HCT116 (cell line): Measurements from ENCODE around the gene MOB3B. TPM values are rescaled to one million over a fixed set of nuclear protein-coding genes. Genes with fewer than 3 reads are reported as not detected.
"Not testable (repeated sequence)": the region's sequence is repeated elsewhere in the genome, so short reads cannot be mapped to it uniquely, and the experiment has no call there.

Experiments used
- ATAC-seq: fragments of 200-7000 bp; cut with Tn5 transposase; 2 replicates; pipeline ENCODE4 v1.9.1; 2020; ENCODE audit warnings: mild to moderate bottlenecking, moderate library complexity
- BruUV-seq: library from RNA; stranded (reverse); fragments of 400-500 nt; replicated peaks from 2 replicates; lab custom pipeline; 2021; lab: Mats Ljungman, UMichigan
- CTCF ChIA-PET: fragments of 300-600 bp; sonication (Branson Sonifier 250); formaldehyde crosslinking; loops from one replicate; lab custom pipeline; 2021; ENCODE audit warnings: antibody characterized with exemption; lab: Charles Lee
- POLR2A ChIA-PET: fragments of 300-600, 350-600 bp; sonication (Branson Sonifier 250); formaldehyde crosslinking; loops from one replicate; lab custom pipeline; 2021; ENCODE audit warnings: antibody characterized with exemption; lab: Charles Lee
- RAD21 ChIA-PET, 2 experiments: fragments of 300-600 bp; sonication (Branson Sonifier 250); formaldehyde crosslinking; loops; one replicate each; lab custom pipeline; 2023; ENCODE audit warnings: low total read pairs in 2 of 2; ENCODE audit not compliant: uncharacterized antibody in 2 of 2, unreplicated experiment in 2 of 2, low non-redundant PET in 1 of 2; lab: Charles Lee
- DNase-seq: peaks from one replicate; pipeline ENCODE4 v3.0.0-alpha.2; 2010; ENCODE audit warnings: low read depth, low spot score
- H2AFZ ChIP-seq: fragments of 200-600 bp; shearing (Covaris generic), sonication (generic); 2 replicates; pipeline ENCODE4 v1.6.1; 2017; ENCODE audit warnings: low read depth, mixed run types, mixed read lengths, antibody characterized with exemption, low read length; ENCODE audit not compliant: poor library complexity, severe bottlenecking
- H3K27ac ChIP-seq: 2 replicates; pipeline ENCODE4 v1.5.1; 2012; ENCODE audit warnings: low read depth, low read length
- H3K27me3 ChIP-seq: fragments of 200-600 bp; sonication (generic); 2 replicates; pipeline ENCODE4 v1.6.1; 2016; ENCODE audit warnings: mixed run types, low read length, mixed read lengths; ENCODE audit not compliant: insufficient read depth
- H3K36me3 ChIP-seq, 2 experiments: fragments of 200-500 bp in 1 of 2; fragments of 200-600 bp in 1 of 2; sonication (Bioruptor generic) in 1 of 2; sonication (generic) in 1 of 2; 2 replicates each; pipeline versions ENCODE4 v1.5.1 to v1.6.1; 2014 to 2016; ENCODE audit warnings: low read length in 2 of 2, inconsistent platforms in 1 of 2, mixed read lengths in 1 of 2, mixed run types in 1 of 2; ENCODE audit not compliant: insufficient read depth in 2 of 2, control insufficient read depth in 1 of 2
- H3K4me1 ChIP-seq, 2 experiments: fragments of 200-600 bp in 1 of 2; sonication (generic) in 1 of 2; 2 replicates each; pipeline versions ENCODE4 v1.5.1 to v1.6.1; 2012 to 2017; ENCODE audit warnings: low read length in 2 of 2, inconsistent platforms in 1 of 2, mild to moderate bottlenecking in 1 of 2, mixed read lengths in 1 of 2, mixed run types in 1 of 2, moderate library complexity in 1 of 2; ENCODE audit not compliant: insufficient read depth in 2 of 2, control insufficient read depth in 1 of 2
- H3K4me2 ChIP-seq: fragments of 200-600 bp; sonication (generic); 2 replicates; pipeline ENCODE4 v1.6.1; 2017; ENCODE audit warnings: mixed run types, low read length, mixed read lengths
- H3K4me3 ChIP-seq, 2 experiments: fragments of 200-600 bp in 1 of 2; sonication (generic) in 1 of 2; replicated peaks in 1 of 2; 2 replicates each; pipeline ENCODE4 v1.5.1; 2011 to 2016; ENCODE audit warnings: low read length in 2 of 2, control low read depth in 1 of 2, low read depth in 1 of 2, mild to moderate bottlenecking in 1 of 2, mixed read lengths in 1 of 2, mixed run types in 1 of 2
- H3K79me2 ChIP-seq: fragments of 200-600 bp; sonication (generic); 2 replicates; pipeline ENCODE4 v1.6.1; 2017; ENCODE audit warnings: mild to moderate bottlenecking, mixed run types, low read length, moderate library complexity, mixed read lengths; ENCODE audit not compliant: insufficient read depth
- H3K9ac ChIP-seq: fragments of 200-600 bp; sonication (generic); 2 replicates; pipeline ENCODE4 v1.6.1; 2016; ENCODE audit warnings: low read length, mixed read lengths
- H3K9me2 ChIP-seq: fragments of 200-600 bp; sonication (generic), shearing (Covaris generic); 2 replicates; pipeline ENCODE4 v1.6.1; 2017; ENCODE audit warnings: mixed run types, mild to moderate bottlenecking, moderate library complexity; ENCODE audit not compliant: insufficient read depth
- H3K9me3 ChIP-seq, 2 experiments: fragments of 200-500 bp in 1 of 2; fragments of 200-600 bp in 1 of 2; sonication (Bioruptor generic) in 1 of 2; sonication (generic) in 1 of 2; 2 replicates each; pipeline ENCODE4 v1.6.1; 2014 to 2017; ENCODE audit warnings: low read length in 2 of 2, mixed read lengths in 2 of 2, inconsistent platforms in 1 of 2, low read depth in 1 of 2, mild to moderate bottlenecking in 1 of 2, mixed run types in 1 of 2, moderate library complexity in 1 of 2; ENCODE audit not compliant: control insufficient read depth in 1 of 2, insufficient read depth in 1 of 2
- H4K20me1 ChIP-seq: fragments of 200-600 bp; sonication (generic), shearing (Covaris generic); 2 replicates; pipeline ENCODE4 v1.6.1; 2017; ENCODE audit warnings: mixed run types, mild to moderate bottlenecking, moderate library complexity; ENCODE audit not compliant: insufficient read depth
- RAD21 ChIP-seq: IDR thresholded peaks from 2 replicates; pipeline ENCODE4 v1.6.1; 2012; ENCODE audit warnings: low read depth, mild to moderate bottlenecking
- TCF7L2 ChIP-seq: IDR thresholded peaks from 2 replicates; pipeline ENCODE4 v1.7.0; 2011; ENCODE audit warnings: borderline replicate concordance, inconsistent platforms; ENCODE audit not compliant: insufficient read depth, insufficient read length; ENCODE audit errors: extremely low read depth
- intact Hi-C: fragments of 100-400 bp; cut with micrococcal nuclease; formaldehyde crosslinking; loops from 2 replicates; pipeline ENCODE4 v1.10.0; 2022
- total RNA-seq: library from RNA; stranded (reverse); gene quantifications from one replicate; pipeline ENCODE4 v1.2.1, GENCODE V29; 2021; ENCODE audit not compliant: unreplicated experiment

Gene MOB3B
- total RNA-seq, 1 experiment from 2014 or later, result 1.2 TPM

DNA sequence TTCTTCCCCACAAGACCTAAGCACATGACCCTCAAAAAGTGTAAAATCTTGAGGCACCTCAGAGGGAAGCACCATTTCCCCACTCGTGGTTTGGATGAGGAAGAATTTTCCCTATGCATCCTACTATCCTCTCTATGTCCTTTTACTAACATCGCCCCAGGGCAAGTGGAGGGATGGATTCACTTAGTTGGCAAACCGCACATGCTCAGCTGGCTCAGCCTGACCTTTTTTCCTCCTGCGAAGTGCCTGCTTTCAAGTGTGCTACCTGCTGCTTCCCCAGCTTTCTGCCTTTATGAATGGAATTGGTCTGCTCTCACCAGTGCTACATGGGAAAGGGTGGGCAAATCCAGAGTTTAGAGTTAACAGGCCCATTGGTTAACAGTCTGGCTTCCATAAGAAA, 62.1 kb downstream of the MOB3B start:
- Histone ChIP-seq H3K9ac (no peak overlapping the region), H2AFZ (no peak overlapping the region), H3K79me2 (no peaks in the 10 kb centered on the region), H3K4me1 (no peaks in the 10 kb centered on the region), H3K27ac (no peak overlapping the region), H3K27me3 (no peaks in the 10 kb centered on the region), H3K36me3 (no peaks in the 10 kb centered on the region), H3K4me2 (no peak overlapping the region), H3K4me3 (no peak overlapping the region)
- RAD21 ChIA-PET, result no interaction called here
- no TSS peak for BruUV-seq
- intact Hi-C loops, result no loop called here
- no peak for TF ChIP-seq RAD21
- no peak for TF ChIP-seq TCF7L2
- TF ChIP-seq, all 23 proteins: peak for 0
- Histone ChIP-seq H3K9me2 (no peaks in the 10 kb centered on the region), H4K20me1 (no peaks in the 10 kb centered on the region), H3K9me3 (no peaks in the 10 kb centered on the region)
- ATAC-seq (no peak), DNase-seq (no peak)
- POLR2A ChIA-PET, result no interaction called here
- CTCF ChIA-PET, result no interaction called here

DNA sequence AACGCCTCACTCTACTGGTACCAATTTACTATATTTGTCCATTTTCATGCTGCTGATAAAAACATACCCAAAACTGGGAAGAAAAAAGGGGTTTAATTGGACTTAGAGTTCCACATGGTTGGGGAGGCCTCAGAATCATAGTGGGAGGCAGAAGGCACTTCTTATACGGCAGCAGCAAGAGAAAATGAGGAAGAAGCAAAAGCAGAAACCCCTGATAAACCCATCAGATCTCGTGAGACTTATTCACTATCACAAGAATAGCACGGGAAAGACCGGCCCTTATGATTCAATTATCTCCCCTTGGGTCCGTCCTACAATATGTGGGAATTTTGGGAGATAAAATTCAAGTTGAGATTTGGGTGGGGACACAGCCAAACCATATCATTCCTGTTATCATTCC, 63.1 kb downstream of the MOB3B start:
- H3K9me2 ChIP-seq, CTCF ChIA-PET, H3K9ac ChIP-seq, H4K20me1 ChIP-seq, H2AFZ ChIP-seq, intact Hi-C loops, BruUV-seq, H3K27me3 ChIP-seq, H3K27ac ChIP-seq, RAD21 ChIA-PET, H3K4me1 ChIP-seq, POLR2A ChIA-PET, H3K36me3 ChIP-seq, H3K4me2 ChIP-seq, ATAC-seq, DNase-seq, H3K4me3 ChIP-seq, H3K9me3 ChIP-seq, H3K79me2 ChIP-seq: not testable (repeated sequence)

DNA sequence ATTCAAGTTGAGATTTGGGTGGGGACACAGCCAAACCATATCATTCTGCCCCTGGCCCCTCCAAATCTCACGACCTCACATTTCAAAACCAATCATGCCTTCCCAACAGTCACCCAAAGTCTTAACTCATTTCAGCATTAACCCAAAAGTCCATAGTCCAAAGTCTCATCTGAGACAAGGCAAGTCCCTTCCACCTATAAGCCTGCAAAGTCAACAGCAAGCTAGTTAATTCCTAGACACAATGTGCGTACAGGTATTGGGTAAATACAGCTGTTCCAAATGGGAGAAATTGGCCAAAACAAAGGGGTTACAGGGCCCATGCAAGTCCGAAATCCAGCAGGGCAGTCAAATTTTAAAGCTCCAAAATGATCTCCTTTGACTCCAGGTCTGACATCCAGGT, 64.7 kb downstream of the MOB3B start:
- intact Hi-C loops, DNase-seq, H3K9me3 ChIP-seq, H3K4me2 ChIP-seq, H4K20me1 ChIP-seq, H3K27me3 ChIP-seq, H3K4me3 ChIP-seq, H2AFZ ChIP-seq, H3K9me2 ChIP-seq, POLR2A ChIA-PET, BruUV-seq, H3K79me2 ChIP-seq, ATAC-seq, H3K27ac ChIP-seq, H3K9ac ChIP-seq, CTCF ChIA-PET, H3K36me3 ChIP-seq, H3K4me1 ChIP-seq, RAD21 ChIA-PET: not testable (repeated sequence)
